Kidney (tissue), 14 donors: ENCODE data around the gene ACOT12. TPM values are rescaled to one million over a fixed set of nuclear protein-coding genes. Genes with fewer than 3 reads are reported as not detected.

Source experiments
- DNase-seq, 5 donors: peaks; one replicate each; pipeline ENCODE4 v3.0.0-alpha.2; 2013 to 2020
- FAIRE-seq: peaks from 2 replicates; lab custom pipeline; 2012; peaks lifted over from hg19 to GRCh38; lab: Jason Lieb, UNC
- H3K27ac ChIP-seq, 2 donors: one replicate each; pipeline ENCODE4 v1.7.0; 2013; ENCODE audit warnings: low read depth in 2 of 2, low read length in 2 of 2, inconsistent platforms in 1 of 2
- H3K27me3 ChIP-seq: one replicate; pipeline ENCODE4 v1.7.1; 2013; ENCODE audit warnings: low read length, inconsistent platforms; ENCODE audit not compliant: control insufficient read depth, insufficient read depth
- H3K36me3 ChIP-seq, 3 donors: one replicate each; pipeline versions ENCODE4 v1.7.0 to v1.7.1; 2013; ENCODE audit warnings: low read length in 3 of 3, control low read depth in 1 of 3, inconsistent platforms in 1 of 3; ENCODE audit not compliant: insufficient read depth in 3 of 3, control insufficient read depth in 2 of 3
- H3K4me1 ChIP-seq, 3 donors: one replicate each; pipeline versions ENCODE4 v1.7.0 to v1.7.1; 2013; ENCODE audit warnings: low read length in 3 of 3, inconsistent platforms in 1 of 3, low read depth in 1 of 3; ENCODE audit not compliant: control insufficient read depth in 2 of 3, insufficient read depth in 2 of 3
- H3K4me3 ChIP-seq, 3 donors: one replicate each; pipeline versions ENCODE4 v1.7.0 to v1.8.1; 2013; ENCODE audit warnings: low read length in 3 of 3, control low read depth in 1 of 3, inconsistent platforms in 1 of 3
- H3K9ac ChIP-seq, 3 donors: one replicate each; pipeline versions ENCODE4 v1.7.0 to v1.7.1; 2013; ENCODE audit warnings: low read length in 3 of 3, control low read depth in 1 of 3, inconsistent platforms in 1 of 3
- H3K9me3 ChIP-seq, 3 donors: one replicate each; pipeline versions ENCODE4 v1.7.0 to v1.7.1; 2013; ENCODE audit warnings: low read length in 3 of 3, control low read depth in 1 of 3, inconsistent platforms in 1 of 3; ENCODE audit not compliant: control insufficient read depth in 2 of 3, insufficient read depth in 1 of 3
- intact Hi-C: fragments of 100-400 bp; cut with DNase I; formaldehyde crosslinking; loops from one replicate; pipeline ENCODE4 v1.11.1; 2022
- polyA plus RNA-seq: library from polyadenylated mRNA; stranded (reverse); fragments of 350-450 nt; fragmentation: Illumina TruSeq; extraction: RNeasy Lipid Tissue Mini Kit (QIAGEN cat#74804); gene quantifications from one replicate; pipeline ENCODE4 v1.2.3, GENCODE V29; 2014; ENCODE audit warnings: low read depth, low replicate concordance; ENCODE audit not compliant: insufficient read depth
- total RNA-seq: library from RNA; stranded (reverse); fragmentation: NEBNext Ultra II Directional; extraction: Animal tissue kit (Norgen Biotek cat#: 25700); gene quantifications from one replicate; pipeline ENCODE4 v1.2.1, GENCODE V29; 2021
- TF ChIP-seq, protein P1 (sequence below): IDR thresholded peaks from 3 replicates; pipeline ENCODE4 v1.5.1; 2012; ENCODE audit warnings: mild to moderate bottlenecking, moderate library complexity, borderline replicate concordance; ENCODE audit not compliant: insufficient read depth; ENCODE audit errors: extremely low read depth
- donor health status: control.
- donor health status: control.
- donor health status: control.
- donor health status: control.
- donor health status: control.
- donor health status: DM: yes; HTN: yes; CAD: no.
- donor health status: Normal renal cell carcinoma (clear cell type).

Gene ACOT12
- total and polyA plus RNA-seq, 2 donors from 2014 or later = 2.2 TPM; not detected in 1

- peaks cover 0 to 8% (median 4%) of the 10 kb centered on the region in 3 donors for H3K36me3 ChIP-seq
- H3K9ac ChIP-seq = no peak overlapping the region
- intact Hi-C loops = no loop called here
- TF ChIP-seq, protein P1, sequence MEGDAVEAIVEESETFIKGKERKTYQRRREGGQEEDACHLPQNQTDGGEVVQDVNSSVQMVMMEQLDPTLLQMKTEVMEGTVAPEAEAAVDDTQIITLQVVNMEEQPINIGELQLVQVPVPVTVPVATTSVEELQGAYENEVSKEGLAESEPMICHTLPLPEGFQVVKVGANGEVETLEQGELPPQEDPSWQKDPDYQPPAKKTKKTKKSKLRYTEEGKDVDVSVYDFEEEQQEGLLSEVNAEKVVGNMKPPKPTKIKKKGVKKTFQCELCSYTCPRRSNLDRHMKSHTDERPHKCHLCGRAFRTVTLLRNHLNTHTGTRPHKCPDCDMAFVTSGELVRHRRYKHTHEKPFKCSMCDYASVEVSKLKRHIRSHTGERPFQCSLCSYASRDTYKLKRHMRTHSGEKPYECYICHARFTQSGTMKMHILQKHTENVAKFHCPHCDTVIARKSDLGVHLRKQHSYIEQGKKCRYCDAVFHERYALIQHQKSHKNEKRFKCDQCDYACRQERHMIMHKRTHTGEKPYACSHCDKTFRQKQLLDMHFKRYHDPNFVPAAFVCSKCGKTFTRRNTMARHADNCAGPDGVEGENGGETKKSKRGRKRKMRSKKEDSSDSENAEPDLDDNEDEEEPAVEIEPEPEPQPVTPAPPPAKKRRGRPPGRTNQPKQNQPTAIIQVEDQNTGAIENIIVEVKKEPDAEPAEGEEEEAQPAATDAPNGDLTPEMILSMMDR = no peak
- no peaks in the 10 kb centered on the region for H3K4me1 ChIP-seq
- no peaks in the 10 kb centered on the region for H3K27me3 ChIP-seq
- no peak overlapping the region for H3K27ac ChIP-seq
- DNase-seq (no peak), FAIRE-seq (no peak)
- no peak overlapping the region for H3K4me3 ChIP-seq
- H3K9me3 ChIP-seq = no peaks in the 10 kb centered on the region
These were observed 78.6 kb downstream of the ACOT12 start for GRCh38 chr5:81315336-81315735.

GRCh38 chr5:81314581-81314980, 79.4 kb downstream of the ACOT12 start:
- Histone ChIP-seq H3K36me3 (peaks cover 0 to 8% (median 6%) of the 10 kb centered on the region in 3 donors), H3K4me3 (no peak overlapping the region), H3K27ac (no peak overlapping the region), H3K27me3 (no peaks in the 10 kb centered on the region), H3K4me1 (no peaks in the 10 kb centered on the region), H3K9ac (no peak overlapping the region), H3K9me3 (no peaks in the 10 kb centered on the region)
- intact Hi-C loops = no loop called here
- FAIRE-seq = no peak
- DNase-seq = no peak
- TF ChIP-seq, protein P1 = no peak

GRCh38 chr5:81313686-81314085, 80.2 kb downstream of the ACOT12 start:
- FAIRE-seq (no peak), DNase-seq (no peak)
- no peaks in the 10 kb centered on the region for H3K9me3 ChIP-seq
- H3K27ac ChIP-seq = no peak overlapping the region
- TF ChIP-seq, protein P1 = no peak
- peaks cover 0 to 8% (median 8%) of the 10 kb centered on the region in 3 donors for H3K36me3 ChIP-seq
- no peak overlapping the region for H3K9ac ChIP-seq
- H3K27me3 ChIP-seq = no peaks in the 10 kb centered on the region
- H3K4me1 ChIP-seq = no peaks in the 10 kb centered on the region
- intact Hi-C loops = no loop called here
- H3K4me3 ChIP-seq = no peak overlapping the region

GRCh38 chr5:81313278-81313677, 80.7 kb downstream of the ACOT12 start:
- Histone ChIP-seq H3K27me3 (no peaks in the 10 kb centered on the region), H3K9ac (no peak overlapping the region), H3K4me1 (no peaks in the 10 kb centered on the region), H3K9me3 (no peaks in the 10 kb centered on the region), H3K36me3 (peaks cover 0 to 8% (median 8%) of the 10 kb centered on the region in 3 donors), H3K27ac (no peak overlapping the region), H3K4me3 (no peak overlapping the region)
- FAIRE-seq (no peak), DNase-seq (no peak)
- TF ChIP-seq, protein P1 = no peak
- intact Hi-C loops = no loop called here
